Mammary epithelial cell (primary cell): Measurements from ENCODE around the gene SENP7.

Experiments
- EZH2 ChIP-seq: IDR thresholded peaks from 2 replicates; pipeline ENCODE4 v1.6.1; 2012; ENCODE audit warnings: low read length, inconsistent platforms, borderline replicate concordance
- TF ChIP-seq, protein P1 (sequence below), 2 donors: IDR thresholded peaks in 1 of 2; conservative IDR thresholded peaks in 1 of 2; 2 replicates each; pipeline ENCODE4 v1.5.1; 2011 to 2012; ENCODE audit warnings: inconsistent platforms in 2 of 2, low read length in 2 of 2, mild to moderate bottlenecking in 2 of 2, control low read depth in 1 of 2, low read depth in 1 of 2; ENCODE audit not compliant: insufficient read depth in 1 of 2; ENCODE audit errors: extremely low read depth in 1 of 2

DNA sequence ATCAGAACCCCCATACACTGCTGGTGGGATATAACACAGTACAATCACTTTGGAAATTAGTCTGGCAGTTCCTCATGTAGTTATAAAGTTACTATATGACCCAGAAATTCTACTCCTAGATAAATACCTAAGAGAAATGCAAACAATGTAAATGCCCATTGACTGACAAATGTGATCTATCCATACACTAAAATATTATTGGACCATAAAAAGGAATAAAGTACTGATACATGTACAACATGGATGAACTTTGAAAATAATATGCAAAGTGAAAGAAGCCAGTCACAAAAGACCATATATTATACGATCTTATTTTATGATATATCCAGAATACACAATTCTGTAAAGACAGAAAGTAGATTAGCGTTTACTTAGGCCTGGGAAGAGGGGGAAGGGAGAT is 200.5 kb downstream of the SENP7 start:
- TF ChIP-seq, protein P1, sequence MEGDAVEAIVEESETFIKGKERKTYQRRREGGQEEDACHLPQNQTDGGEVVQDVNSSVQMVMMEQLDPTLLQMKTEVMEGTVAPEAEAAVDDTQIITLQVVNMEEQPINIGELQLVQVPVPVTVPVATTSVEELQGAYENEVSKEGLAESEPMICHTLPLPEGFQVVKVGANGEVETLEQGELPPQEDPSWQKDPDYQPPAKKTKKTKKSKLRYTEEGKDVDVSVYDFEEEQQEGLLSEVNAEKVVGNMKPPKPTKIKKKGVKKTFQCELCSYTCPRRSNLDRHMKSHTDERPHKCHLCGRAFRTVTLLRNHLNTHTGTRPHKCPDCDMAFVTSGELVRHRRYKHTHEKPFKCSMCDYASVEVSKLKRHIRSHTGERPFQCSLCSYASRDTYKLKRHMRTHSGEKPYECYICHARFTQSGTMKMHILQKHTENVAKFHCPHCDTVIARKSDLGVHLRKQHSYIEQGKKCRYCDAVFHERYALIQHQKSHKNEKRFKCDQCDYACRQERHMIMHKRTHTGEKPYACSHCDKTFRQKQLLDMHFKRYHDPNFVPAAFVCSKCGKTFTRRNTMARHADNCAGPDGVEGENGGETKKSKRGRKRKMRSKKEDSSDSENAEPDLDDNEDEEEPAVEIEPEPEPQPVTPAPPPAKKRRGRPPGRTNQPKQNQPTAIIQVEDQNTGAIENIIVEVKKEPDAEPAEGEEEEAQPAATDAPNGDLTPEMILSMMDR (conservative IDR thresholded peaks at IDR 0.05 in 1 of 2, IDR thresholded peaks at IDR 0.05 in 1 of 2; ENCODE audit: extremely low read depth in 1 of 2, insufficient read depth in 1 of 2, low read depth in 1 of 2, low read length in 2 of 2): no peak
- TF ChIP-seq EZH2: no peak
